ENCODE data around the gene CETN3.

CETN3 gene

GRCh38 chr5:90366948-90367347 lies 42.6 kb downstream of the CETN3 start:
- DNase-seq = no peak
- Histone ChIP-seq H3K4me1 (ENCODE audit: low read length) (no peaks in the 10 kb centered on the region), H3F3A (ENCODE audit: insufficient read depth, low read length) (no peaks in the 10 kb centered on the region), H3K36me3 (replicated peaks; ENCODE audit: insufficient read depth, low read length) (no peaks in the 10 kb centered on the region), H3K9me2 (replicated peaks; ENCODE audit: insufficient read depth, low read length) (no peaks in the 10 kb centered on the region), H3K9ac (ENCODE audit: low read length) (no peak overlapping the region), H3K27me3 (replicated peaks; ENCODE audit: insufficient read depth, low read length) (no peaks in the 10 kb centered on the region), H3K9me3 (replicated peaks; ENCODE audit: insufficient read depth, low read length) (no peaks in the 10 kb centered on the region), H4K20me1 (ENCODE audit: insufficient read depth, low read length) (no peaks in the 10 kb centered on the region), H3K27ac (ENCODE audit: low read length) (no peak overlapping the region), H3K4me2 (ENCODE audit: low read depth, low read length) (no peak overlapping the region), H3K4me3 (ENCODE audit: low read length) (no peak overlapping the region), H2AFZ (ENCODE audit: low read length) (no peak overlapping the region), H3K79me2 (ENCODE audit: low read length) (no peaks in the 10 kb centered on the region)
- TF ChIP-seq, protein P1, sequence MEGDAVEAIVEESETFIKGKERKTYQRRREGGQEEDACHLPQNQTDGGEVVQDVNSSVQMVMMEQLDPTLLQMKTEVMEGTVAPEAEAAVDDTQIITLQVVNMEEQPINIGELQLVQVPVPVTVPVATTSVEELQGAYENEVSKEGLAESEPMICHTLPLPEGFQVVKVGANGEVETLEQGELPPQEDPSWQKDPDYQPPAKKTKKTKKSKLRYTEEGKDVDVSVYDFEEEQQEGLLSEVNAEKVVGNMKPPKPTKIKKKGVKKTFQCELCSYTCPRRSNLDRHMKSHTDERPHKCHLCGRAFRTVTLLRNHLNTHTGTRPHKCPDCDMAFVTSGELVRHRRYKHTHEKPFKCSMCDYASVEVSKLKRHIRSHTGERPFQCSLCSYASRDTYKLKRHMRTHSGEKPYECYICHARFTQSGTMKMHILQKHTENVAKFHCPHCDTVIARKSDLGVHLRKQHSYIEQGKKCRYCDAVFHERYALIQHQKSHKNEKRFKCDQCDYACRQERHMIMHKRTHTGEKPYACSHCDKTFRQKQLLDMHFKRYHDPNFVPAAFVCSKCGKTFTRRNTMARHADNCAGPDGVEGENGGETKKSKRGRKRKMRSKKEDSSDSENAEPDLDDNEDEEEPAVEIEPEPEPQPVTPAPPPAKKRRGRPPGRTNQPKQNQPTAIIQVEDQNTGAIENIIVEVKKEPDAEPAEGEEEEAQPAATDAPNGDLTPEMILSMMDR (IDR thresholded peaks at IDR 0.05; ENCODE audit: low read length) = no peak
- TF ChIP-seq EZH2 (optimal IDR thresholded peaks at IDR 0.05; ENCODE audit: low read depth, low read length) = no peak
- TF ChIP-seq EZH2phosphoT487 (IDR thresholded peaks at IDR 0.05; ENCODE audit: low read length) = no peak

DNA sequence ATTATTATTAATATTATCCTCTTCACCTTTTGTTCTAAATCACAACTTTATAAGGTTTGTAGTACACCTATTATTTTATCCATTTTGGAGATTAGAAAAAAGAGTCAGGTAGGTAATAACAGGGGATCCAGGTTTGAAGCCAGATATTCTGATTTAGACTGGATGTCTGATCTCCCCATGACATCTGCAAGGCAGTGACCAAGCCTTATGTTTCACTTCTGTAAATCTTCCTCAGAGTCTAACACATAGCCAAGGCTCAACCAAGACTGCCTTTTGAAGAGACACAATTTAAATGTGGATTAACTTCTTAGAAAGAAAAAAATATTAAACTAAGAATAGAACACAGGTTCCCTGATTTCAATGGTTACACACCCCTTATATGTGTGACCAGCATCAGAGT lies 44.2 kb downstream of the CETN3 start:
- no peaks in the 10 kb centered on the region for H3K36me3 ChIP-seq (replicated peaks; ENCODE audit: insufficient read depth, low read length)
- no peak overlapping the region for H3K9ac ChIP-seq (ENCODE audit: low read length)
- no peak overlapping the region for H2AFZ ChIP-seq (ENCODE audit: low read length)
- H3K27me3 ChIP-seq (replicated peaks; ENCODE audit: insufficient read depth, low read length) = no peaks in the 10 kb centered on the region
- DNase-seq = no peak
- no peak for TF ChIP-seq EZH2 (optimal IDR thresholded peaks at IDR 0.05; ENCODE audit: low read depth, low read length)
- TF ChIP-seq, protein P1 (IDR thresholded peaks at IDR 0.05; ENCODE audit: low read length) = no peak
- TF ChIP-seq EZH2phosphoT487 (IDR thresholded peaks at IDR 0.05; ENCODE audit: low read length) = no peak
- H3K4me3 ChIP-seq (ENCODE audit: low read length) = no peak overlapping the region
- no peaks in the 10 kb centered on the region for H3K9me2 ChIP-seq (replicated peaks; ENCODE audit: insufficient read depth, low read length)
- H3K79me2 ChIP-seq (ENCODE audit: low read length) = no peaks in the 10 kb centered on the region
- H3K9me3 ChIP-seq (replicated peaks; ENCODE audit: insufficient read depth, low read length) = no peaks in the 10 kb centered on the region
- no peaks in the 10 kb centered on the region for H3F3A ChIP-seq (ENCODE audit: insufficient read depth, low read length)
- H4K20me1 ChIP-seq (ENCODE audit: insufficient read depth, low read length) = no peaks in the 10 kb centered on the region
- H3K27ac ChIP-seq (ENCODE audit: low read length) = no peak overlapping the region
- no peaks in the 10 kb centered on the region for H3K4me1 ChIP-seq (ENCODE audit: low read length)
- no peak overlapping the region for H3K4me2 ChIP-seq (ENCODE audit: low read depth, low read length)

GRCh38 chr5:90359073-90359920 lies 50.3 kb downstream of the CETN3 start:
- no peaks in the 10 kb centered on the region for H3K9me2 ChIP-seq (replicated peaks; ENCODE audit: insufficient read depth, low read length)
- H3K4me1 ChIP-seq (ENCODE audit: low read length) = no peaks in the 10 kb centered on the region
- no peaks in the 10 kb centered on the region for H3F3A ChIP-seq (ENCODE audit: insufficient read depth, low read length)
- no peak overlapping the region for H3K27ac ChIP-seq (ENCODE audit: low read length)
- no peaks in the 10 kb centered on the region for H3K36me3 ChIP-seq (replicated peaks; ENCODE audit: insufficient read depth, low read length)
- DNase-seq = no peak
- H2AFZ ChIP-seq (ENCODE audit: low read length) = no peak overlapping the region
- no peaks in the 10 kb centered on the region for H3K27me3 ChIP-seq (replicated peaks; ENCODE audit: insufficient read depth, low read length)
- TF ChIP-seq, protein P1 (IDR thresholded peaks at IDR 0.05; ENCODE audit: low read length) = no peak
- no peak for TF ChIP-seq EZH2phosphoT487 (IDR thresholded peaks at IDR 0.05; ENCODE audit: low read length)
- no peak for TF ChIP-seq EZH2 (optimal IDR thresholded peaks at IDR 0.05; ENCODE audit: low read depth, low read length)
- H3K79me2 ChIP-seq (ENCODE audit: low read length) = no peaks in the 10 kb centered on the region
- no peak overlapping the region for H3K4me2 ChIP-seq (ENCODE audit: low read depth, low read length)
- H3K4me3 ChIP-seq (ENCODE audit: low read length) = no peak overlapping the region
- no peaks in the 10 kb centered on the region for H3K9me3 ChIP-seq (replicated peaks; ENCODE audit: insufficient read depth, low read length)
- H3K9ac ChIP-seq (ENCODE audit: low read length) = no peak overlapping the region
- no peaks in the 10 kb centered on the region for H4K20me1 ChIP-seq (ENCODE audit: insufficient read depth, low read length)
